HepG2 (cell line): ENCODE measurements around the gene DDX43. TPM values are rescaled to one million over a fixed set of nuclear protein-coding genes. Genes with fewer than 3 reads are reported as not detected.

ENCODE experiments used
- ATAC-seq: fragments of 200-7000 bp; cut with Tn5 transposase; 3 replicates; pipeline ENCODE4 v1.9.1; 2020; ENCODE audit warnings: mild to moderate bottlenecking, moderate library complexity
- BruUV-seq: library from RNA; stranded (reverse); fragments of 400-500 nt; replicated peaks from 2 replicates; lab custom pipeline; 2021; lab: Mats Ljungman, UMichigan
- CTCF ChIA-PET: fragments of 300-600 bp; formaldehyde crosslinking; extraction: SDS; loops from one replicate; lab custom pipeline; 2021; ENCODE audit warnings: low total read pairs, inconsistent platforms, low intra/inter-chr PET ratio; lab: Yijun Ruan, JAX
- POLR2A ChIA-PET: fragments of 350-600 bp; sonication (Branson Sonifier 250); formaldehyde crosslinking; loops from one replicate; lab custom pipeline; 2020; ENCODE audit warnings: antibody characterized with exemption, inconsistent platforms; lab: Yijun Ruan, JAX
- DNase-seq: peaks from one replicate; pipeline ENCODE4 v3.0.0-alpha.2; 2015; ENCODE audit warnings: low spot score
- FAIRE-seq: peaks from 3 replicates; lab custom pipeline; 2011; peaks lifted over from hg19 to GRCh38; lab: Jason Lieb, UNC
- H2AFZ ChIP-seq: one replicate; pipeline ENCODE4 v1.6.1; 2011; ENCODE audit warnings: low read length, inconsistent platforms
- H3K27ac ChIP-seq: fragments of 300-600 bp; 3 replicates; pipeline ENCODE4 v1.8.0; 2011; ENCODE audit warnings: mixed run types, mild to moderate bottlenecking, mixed read lengths, low read length, inconsistent platforms; ENCODE audit not compliant: insufficient read depth; ENCODE audit errors: extremely low read length
- H3K27me3 ChIP-seq, 2 experiments: fragments of 200-600 bp in 1 of 2; 2 replicates in 1 of 2; 3 replicates in 1 of 2; pipeline versions ENCODE4 v1.6.0 to v1.8.0; 2011; ENCODE audit warnings: low read length in 2 of 2, mild to moderate bottlenecking in 2 of 2, moderate library complexity in 2 of 2, inconsistent platforms in 1 of 2; ENCODE audit not compliant: insufficient read depth in 2 of 2, control insufficient read depth in 1 of 2
- H3K36me3 ChIP-seq, 2 experiments: fragments of 200-600 bp in 1 of 2; replicated peaks in 1 of 2; 2 replicates in 1 of 2; 3 replicates in 1 of 2; pipeline versions ENCODE4 v1.5.1 to v1.8.0; 2011; ENCODE audit warnings: low read length in 2 of 2, inconsistent platforms in 1 of 2; ENCODE audit not compliant: insufficient read depth in 2 of 2, control insufficient read depth in 1 of 2
- H3K4me1 ChIP-seq: 2 replicates; pipeline ENCODE4 v1.5.1; 2012; ENCODE audit warnings: low read length, inconsistent platforms; ENCODE audit not compliant: insufficient read depth
- H3K4me2 ChIP-seq: 2 replicates; pipeline ENCODE4 v1.6.0; 2011; ENCODE audit warnings: low read depth, low read length, inconsistent platforms
- H3K4me3 ChIP-seq, 3 experiments: fragments of 200-600 bp in 1 of 3; sonication (generic), shearing (Covaris generic) in 1 of 3; replicated peaks in 1 of 3; 2 replicates each; pipeline ENCODE4 v1.5.1; 2011 to 2016; ENCODE audit warnings: low read length in 3 of 3, inconsistent platforms in 2 of 3, low read depth in 2 of 3, mild to moderate bottlenecking in 2 of 3, control low read depth in 1 of 3, mixed read lengths in 1 of 3; ENCODE audit not compliant: insufficient read depth in 1 of 3
- H3K79me2 ChIP-seq: one replicate; pipeline ENCODE4 v1.6.1; 2011; ENCODE audit warnings: low read length, inconsistent platforms; ENCODE audit not compliant: insufficient read depth
- H3K9ac ChIP-seq: 2 replicates; pipeline ENCODE4 v1.6.0; 2011; ENCODE audit warnings: mild to moderate bottlenecking, low read depth, low read length, inconsistent platforms; ENCODE audit not compliant: insufficient read depth
- H3K9me3 ChIP-seq: 2 replicates; pipeline ENCODE4 v1.5.1; 2012; ENCODE audit warnings: mild to moderate bottlenecking, low read length
- H4K20me1 ChIP-seq: 2 replicates; pipeline ENCODE4 v1.6.0; 2011; ENCODE audit warnings: inconsistent platforms, mild to moderate bottlenecking, low read length, moderate library complexity; ENCODE audit not compliant: insufficient read depth
- CEBPB ChIP-seq: IDR thresholded peaks from 2 replicates; pipeline ENCODE4 v1.6.1; 2011; ENCODE audit warnings: low read depth, low read length, improper control_type of control experiment, borderline replicate concordance
- ETV5 ChIP-seq: IDR thresholded peaks from 2 replicates; pipeline ENCODE4 v1.6.1; 2018; ENCODE audit warnings: missing biosample characterization, missing genetic modification reagents, inconsistent platforms, borderline replicate concordance
- GFI1 ChIP-seq: sonication (generic); formaldehyde crosslinking; IDR thresholded peaks from 2 replicates; pipeline ENCODE4 v1.5.0; 2020; ENCODE audit warnings: missing genetic modification reagents, mild to moderate bottlenecking, borderline replicate concordance
- KMT2A ChIP-seq: sonication (generic); formaldehyde crosslinking; IDR thresholded peaks from 2 replicates; pipeline ENCODE4 v1.4.0; 2020; ENCODE audit warnings: missing genetic modification reagents
- MXD3 ChIP-seq: IDR thresholded peaks from 2 replicates; pipeline ENCODE4 v1.6.1; 2016; ENCODE audit warnings: mild to moderate bottlenecking, missing biosample characterization, missing genetic modification reagents
- NCOR1 ChIP-seq: fragments of 200-600 bp; sonication (generic); IDR thresholded peaks from 2 replicates; pipeline ENCODE4 v1.7.0; 2017; ENCODE audit warnings: antibody characterized with exemption, low read length, borderline replicate concordance
- RBM39 ChIP-seq: fragments of 200-400 bp; formaldehyde crosslinking; IDR thresholded peaks from one replicate; pipeline ENCODE4 v1.6.1; 2018; ENCODE audit warnings: antibody characterized with exemption, mild to moderate bottlenecking, low read depth, low read length; ENCODE audit not compliant: poor library complexity, severe bottlenecking
- RFX5 ChIP-seq: IDR thresholded peaks from 2 replicates; pipeline ENCODE4 v1.6.1; 2011; ENCODE audit warnings: low read depth, low read length, improper control_type of control experiment
- RXRB ChIP-seq: IDR thresholded peaks from 2 replicates; pipeline ENCODE4 v1.6.1; 2016; ENCODE audit warnings: borderline replicate concordance, missing genetic modification reagents, missing compliant biosample characterization
- SKIL ChIP-seq: sonication (generic); formaldehyde crosslinking; IDR thresholded peaks from 2 replicates; pipeline ENCODE4 v1.8.0; 2022; ENCODE audit warnings: missing genetic modification reagents, mild to moderate bottlenecking, moderate library complexity, borderline replicate concordance
- SNAPC2 ChIP-seq: sonication (generic); formaldehyde crosslinking; IDR thresholded peaks from 2 replicates; pipeline ENCODE4 v1.8.1; 2022; ENCODE audit warnings: mild to moderate bottlenecking, missing genetic modification reagents
- SNAPC5 ChIP-seq: sonication (generic); formaldehyde crosslinking; IDR thresholded peaks from 2 replicates; pipeline ENCODE4 v1.8.1; 2023; ENCODE audit warnings: mild to moderate bottlenecking, missing genetic modification reagents, borderline replicate concordance
- ZNF253 ChIP-seq: sonication (generic); formaldehyde crosslinking; IDR thresholded peaks from 2 replicates; pipeline ENCODE4 v1.8.0; 2022; ENCODE audit warnings: mild to moderate bottlenecking, missing genetic modification reagents, borderline replicate concordance
- ZNF263 ChIP-seq: sonication (generic); formaldehyde crosslinking; IDR thresholded peaks from 2 replicates; pipeline ENCODE4 v1.4.0; 2020; ENCODE audit warnings: missing genetic modification reagents
- ZNF513 ChIP-seq: sonication (generic); formaldehyde crosslinking; conservative IDR thresholded peaks from 2 replicates; pipeline ENCODE4 v1.5.0; 2020; ENCODE audit warnings: missing genetic modification reagents
- ZNF761 ChIP-seq: sonication (generic); formaldehyde crosslinking; conservative IDR thresholded peaks from 2 replicates; pipeline ENCODE4 v1.4.0; 2020; ENCODE audit warnings: mild to moderate bottlenecking, missing genetic modification reagents
- ZSCAN12 ChIP-seq: sonication (generic); formaldehyde crosslinking; IDR thresholded peaks from 2 replicates; pipeline ENCODE4 v1.9.0; 2021; ENCODE audit warnings: mild to moderate bottlenecking, missing genetic modification reagents
- WGBS: methylation state at CpG from one replicate; pipeline ENCODE4 v1.1.6; 2017; ENCODE audit warnings: low lambda C conversion rate; 5-methylcytosine and 5-hydroxymethylcytosine counted together
- in situ Hi-C: cut with HindIII; loops from 2 replicates; pipeline ENCODE4 v1.10.0; 2017; ENCODE audit warnings: low pct_unique_long_range_greater_than_20kb; ENCODE audit not compliant: extremely low pct_ligation_motif_present
- intact Hi-C: fragments of 100-400 bp; cut with micrococcal nuclease; formaldehyde crosslinking; loops from one replicate; pipeline ENCODE4 v1.10.0; 2022; ENCODE audit not compliant: unreplicated experiment
- polyA plus RNA-seq, 8 experiments: library from polyadenylated mRNA; depleted of rRNA in 3 of 8; stranded (reverse) in 7 of 8; unstranded in 1 of 8; fragments of >200 nt; fragmentation: Illumina TruSeq in 4 of 8; extraction: Trizol in 4 of 8; gene quantifications; 2 replicates each; pipeline versions ENCODE4 v1.2.1 to v1.2.3, GENCODE V29; 2011 to 2016; ENCODE audit warnings: low read depth in 4 of 8, missing spikeins in 1 of 8, mixed read lengths in 1 of 8; ENCODE audit not compliant: insufficient read depth in 1 of 8
- total RNA-seq, 5 experiments: library from RNA; depleted of rRNA; stranded (reverse); fragments of >200 nt; fragmentation: Illumina TruSeq; extraction: Trizol; gene quantifications; 2 replicates each; pipeline ENCODE4 v1.2.3, GENCODE V29; 2016; ENCODE audit warnings: low read depth in 1 of 5
- TF ChIP-seq, protein P1 (sequence below): IDR thresholded peaks from 2 replicates; pipeline ENCODE4 v1.6.1; 2018; ENCODE audit warnings: missing genetic modification reagents

Gene DDX43
- total and polyA plus RNA-seq, 2 of the 13 experiments (the other 11 are each of a cell fraction or from before 2014, with no cell fraction given) = not detected

GRCh38 chr6:73388800-73389512 lies 5.7 kb upstream of the DDX43 start:
- 4% methylated on average over 14 of the region's 38 CpGs for WGBS
- Histone ChIP-seq H3K9me3 (no peaks in the 10 kb centered on the region), H3K27ac (no peak overlapping the region), H3K79me2 (no peaks in the 10 kb centered on the region), H3K36me3 (no peaks in the 10 kb centered on the region), H3K4me3 (peak overlapping the region; percentile 55 to 74 (median 62)), H2AFZ (peak overlapping the region; percentile 92), H3K4me2 (peak overlapping the region; percentile 91), H3K9ac (peak overlapping the region; percentile 34; the same call in 1 of the 2 replicates), H3K4me1 (0 out of 2 replicates have a peak, but pooled peaks cover 6% of the 10 kb centered on the region), H3K27me3 (peaks cover 0 to 6% of the 10 kb centered on the region in 2 experiments; a peak in 3 of 5 replicates), H4K20me1 (no peaks in the 10 kb centered on the region)
- FAIRE-seq = peak; percentile 32
- peak; percentile 91 for ATAC-seq
- CTCF ChIA-PET = interaction anchor here (1.8 kb wide), 1 partner anchor 103 kb away, joined by 5 read pairs; no protein-coding TSS in a partner anchor
- intact Hi-C loops (loop anchor here (1.0 kb wide), 1 partner anchor 104 kb away; no protein-coding TSS in a partner anchor), in situ Hi-C loops (no loop called here)
- POLR2A ChIA-PET = no interaction called here
- peak; percentile 5 for DNase-seq
- no TSS peak for BruUV-seq
- no peak for TF ChIP-seq RBM39
- 0 out of 2 replicates have a peak, but pooled peaks have one; percentile 50 for TF ChIP-seq MXD3 (CRISPR knock-in tag)
- peak; percentile 31; the same call in 1 of the 2 replicates for TF ChIP-seq SNAPC2 (CRISPR knock-in tag)
- TF ChIP-seq ZNF513 (CRISPR knock-in tag) = no peak
- TF ChIP-seq ZNF263 (CRISPR knock-in tag) = no peak
- TF ChIP-seq, protein P1, sequence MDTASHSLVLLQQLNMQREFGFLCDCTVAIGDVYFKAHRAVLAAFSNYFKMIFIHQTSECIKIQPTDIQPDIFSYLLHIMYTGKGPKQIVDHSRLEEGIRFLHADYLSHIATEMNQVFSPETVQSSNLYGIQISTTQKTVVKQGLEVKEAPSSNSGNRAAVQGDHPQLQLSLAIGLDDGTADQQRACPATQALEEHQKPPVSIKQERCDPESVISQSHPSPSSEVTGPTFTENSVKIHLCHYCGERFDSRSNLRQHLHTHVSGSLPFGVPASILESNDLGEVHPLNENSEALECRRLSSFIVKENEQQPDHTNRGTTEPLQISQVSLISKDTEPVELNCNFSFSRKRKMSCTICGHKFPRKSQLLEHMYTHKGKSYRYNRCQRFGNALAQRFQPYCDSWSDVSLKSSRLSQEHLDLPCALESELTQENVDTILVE (CRISPR knock-in tag) = no peak
- no peak for TF ChIP-seq RXRB (CRISPR knock-in tag)
- 0 out of 2 replicates have a peak, but pooled peaks have one; percentile 22 for TF ChIP-seq GFI1 (CRISPR knock-in tag)
- no peak for TF ChIP-seq ZSCAN12 (CRISPR knock-in tag)
- TF ChIP-seq ZNF761 (CRISPR knock-in tag) = no peak
- peak; percentile 17; the same call in 1 of the 2 replicates for TF ChIP-seq ETV5 (CRISPR knock-in tag)
- TF ChIP-seq RFX5 = no peak
- TF ChIP-seq CEBPB = no peak
- no peak for TF ChIP-seq NCOR1
- TF ChIP-seq SKIL (CRISPR knock-in tag) = no peak
- TF ChIP-seq KMT2A (CRISPR knock-in tag) = no peak
- no peak for TF ChIP-seq ZNF253 (CRISPR knock-in tag)
- TF ChIP-seq SNAPC5 (CRISPR knock-in tag) = no peak
